ENCODE data around the gene TPRN.

TPRN gene

DNA sequence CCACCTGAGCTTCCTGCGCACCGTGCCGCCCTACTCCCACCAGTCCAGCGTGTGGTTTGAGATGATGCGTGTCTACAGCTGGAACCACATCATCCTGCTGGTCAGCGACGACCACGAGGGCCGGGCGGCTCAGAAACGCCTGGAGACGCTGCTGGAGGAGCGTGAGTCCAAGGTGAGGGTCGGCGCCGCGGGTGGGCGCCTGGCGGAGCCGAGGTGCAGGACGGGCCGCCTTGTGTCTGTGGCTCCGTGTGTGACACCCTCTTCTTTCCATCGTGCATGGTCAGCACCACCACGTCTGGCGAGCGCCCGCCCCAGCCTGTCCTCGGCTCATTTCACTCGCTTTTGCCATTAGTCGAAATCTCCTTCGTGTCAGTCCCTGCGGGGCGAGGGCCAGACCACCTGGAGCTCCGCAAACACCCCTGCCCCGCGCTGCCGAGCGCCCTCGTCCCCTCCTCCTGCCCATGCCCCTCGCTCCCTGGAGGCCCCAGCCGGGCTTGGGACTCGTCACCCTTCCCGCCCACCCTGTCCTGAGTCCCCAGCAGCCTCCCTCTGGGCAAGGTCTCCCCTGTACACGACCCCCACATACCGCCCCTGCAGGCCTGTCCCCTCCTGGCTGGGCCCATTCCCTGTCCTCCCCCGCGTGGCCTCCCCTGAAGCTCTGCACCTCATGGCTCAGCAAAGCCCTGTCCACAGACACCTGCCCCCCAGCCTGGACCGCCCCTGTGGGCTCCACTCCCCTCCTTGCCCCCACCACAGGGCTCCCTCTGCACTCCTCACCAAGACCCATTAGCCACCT lies 54.6 kb downstream of the TPRN start:
- DNase-seq (ENCODE audit: low read depth in 2 of 2, low spot score in 1 of 2), result no peak

DNA sequence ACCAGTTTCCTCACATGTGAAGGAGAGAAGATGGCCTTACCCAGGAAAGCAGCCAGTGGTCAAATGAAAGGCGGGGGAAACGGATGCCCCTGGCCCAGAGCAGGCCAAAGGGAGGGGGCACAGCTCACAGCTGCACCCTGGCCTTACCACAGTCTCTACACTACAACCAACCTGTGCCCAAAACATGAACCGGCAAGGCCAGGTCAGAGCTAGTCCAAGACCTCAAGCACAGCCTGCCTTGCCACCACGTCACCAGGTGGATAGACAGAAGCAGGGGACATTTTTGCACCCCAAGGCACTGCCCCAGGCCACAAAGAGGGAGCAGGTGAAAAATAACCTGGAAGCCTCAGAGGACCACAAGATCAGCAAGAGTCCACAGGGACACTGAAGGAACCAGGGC lies 57.1 kb downstream of the TPRN start:
- no peak for DNase-seq (ENCODE audit: low read depth in 2 of 2, low spot score in 1 of 2)

DNA sequence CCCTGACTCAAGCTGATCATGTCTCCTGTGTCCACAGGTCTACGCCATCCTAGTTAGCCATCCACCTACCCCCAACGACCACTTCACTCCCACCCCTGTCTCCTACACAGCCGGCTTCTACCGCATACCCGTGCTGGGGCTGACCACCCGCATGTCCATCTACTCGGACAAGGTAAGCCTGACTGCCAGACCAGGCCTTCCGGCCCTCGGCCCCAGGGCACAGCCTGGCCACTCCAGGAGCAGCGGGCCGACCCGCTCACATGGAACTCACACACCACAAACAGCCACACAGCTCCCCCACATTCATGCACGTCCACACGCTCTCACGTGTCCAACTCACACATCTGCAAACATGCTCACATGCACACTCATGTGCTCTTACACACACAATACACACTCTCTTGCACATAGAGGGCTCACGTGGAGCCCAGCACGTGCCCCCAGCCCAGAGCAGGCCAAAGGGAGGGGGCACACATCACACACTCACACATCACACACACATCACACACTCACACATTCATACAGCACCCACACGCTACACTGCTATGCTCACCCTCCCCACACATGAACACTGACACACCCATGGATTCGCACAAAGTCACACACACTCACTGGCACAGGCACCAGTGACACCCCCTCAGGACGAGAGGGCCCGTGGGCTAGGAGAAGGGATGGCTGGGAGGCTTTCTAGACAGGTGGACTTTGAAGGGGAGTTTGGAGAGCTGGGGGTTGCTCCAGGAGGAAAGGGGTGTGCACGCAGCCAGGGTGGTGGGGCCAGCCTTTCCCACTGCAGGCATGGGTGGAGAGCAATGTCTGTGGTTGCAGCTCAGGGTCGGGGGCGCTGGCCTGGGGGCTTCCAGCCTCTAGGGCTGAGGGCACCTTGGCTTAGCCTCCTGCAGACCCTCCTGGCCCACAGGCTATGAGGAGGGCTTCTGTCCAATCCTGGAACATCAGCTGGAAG lies 58.3 kb downstream of the TPRN start:
- DNase-seq (ENCODE audit: low read depth in 2 of 2, low spot score in 1 of 2), result no peak
